Measurements from ENCODE around the gene GOLT1A. TPM values are rescaled to one million over a fixed set of nuclear protein-coding genes. Genes with fewer than 3 reads are reported as not detected.

The GOLT1A gene
- total RNA-seq, 4 donors from 2014 or later: 0.91 to 1.5 TPM; not detected in 2

GRCh38 chr1:204221271-204221670 lies 7.5 kb upstream of the GOLT1A start:
- H3K4me3 ChIP-seq (ENCODE audit: low read depth, poor library complexity, severe bottlenecking): no peak overlapping the region
- TF ChIP-seq POLR2A (IDR thresholded peaks at IDR 0.05): no peak
- TF ChIP-seq CTCF (IDR thresholded peaks at IDR 0.05): no peak
- intact Hi-C loops (cut with DNase I; ENCODE audit: low total_unique reads): no loop called here
- 87 to 96% methylated on average over 11 of the region's 11 CpGs for WGBS, 2 donors
- peak in 1 of 2 donors; percentile 56 for DNase-seq (ENCODE audit: low spot score in 2 of 2)

DNA sequence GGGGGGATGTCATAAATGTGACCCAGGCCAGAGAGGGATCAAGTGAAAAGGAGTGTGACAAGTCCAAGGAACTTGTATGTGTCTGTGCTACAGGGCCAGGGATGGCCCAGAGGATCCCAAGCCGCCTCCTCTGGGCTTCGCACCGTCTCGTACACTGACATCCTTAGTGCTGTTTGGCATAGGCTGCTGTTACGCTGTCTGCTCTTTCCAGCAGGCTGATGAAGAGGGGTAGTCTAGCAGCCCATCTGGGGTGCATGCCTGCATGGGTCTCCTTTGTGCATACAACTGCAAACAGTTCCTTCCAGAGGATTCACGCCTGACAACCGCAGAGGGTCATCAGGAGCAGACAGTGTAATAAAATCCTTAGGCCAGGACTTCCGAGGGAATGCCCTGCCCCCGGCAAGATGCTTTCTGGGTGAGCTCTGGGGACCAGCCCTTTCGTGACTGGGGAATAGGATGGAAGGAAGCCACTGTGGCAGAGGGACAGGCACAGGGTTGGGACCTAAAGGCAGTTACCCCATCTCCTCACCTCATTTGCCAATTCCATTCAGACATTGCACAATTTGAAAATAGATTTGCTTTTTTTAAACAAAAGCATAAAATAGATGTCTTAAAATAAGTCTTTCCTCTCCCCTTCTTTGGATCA lies 6.3 kb upstream of the GOLT1A start:
- TF ChIP-seq CTCF (IDR thresholded peaks at IDR 0.05): no peak
- no peak overlapping the region for H3K4me3 ChIP-seq (ENCODE audit: low read depth, poor library complexity, severe bottlenecking)
- 66 to 74% methylated on average over 10 of the region's 10 CpGs for WGBS, 2 donors
- intact Hi-C loops (cut with DNase I; ENCODE audit: low total_unique reads): loop anchor here (10.0 kb wide), 1 partner anchor 145 kb away; no protein-coding TSS in a partner anchor
- peak in 1 of 2 donors; percentile 82 for DNase-seq (ENCODE audit: low spot score in 2 of 2)

- peak in 1 of 2 donors; percentile 59 for DNase-seq (ENCODE audit: low spot score in 2 of 2)
- no peak for TF ChIP-seq POLR2A (IDR thresholded peaks at IDR 0.05)
- no peak for TF ChIP-seq CTCF (IDR thresholded peaks at IDR 0.05)
- 72 to 75% methylated on average over 2 of the region's 2 CpGs for WGBS, 2 donors
- H3K4me3 ChIP-seq (ENCODE audit: low read depth, poor library complexity, severe bottlenecking): no peak overlapping the region
- intact Hi-C loops (cut with DNase I; ENCODE audit: low total_unique reads): loop anchor here (10.0 kb wide), 1 partner anchor 146 kb away; no protein-coding TSS in a partner anchor
Measured at GRCh38 chr1:204218552-204218951, 4.8 kb upstream of the GOLT1A start.

- 76 to 81% methylated on average over 4 of the region's 4 CpGs for WGBS, 2 donors
- H3K4me3 ChIP-seq (ENCODE audit: low read depth, poor library complexity, severe bottlenecking): no peak overlapping the region
- intact Hi-C loops (cut with DNase I; ENCODE audit: low total_unique reads): loop anchor here (10.0 kb wide), 1 partner anchor 147 kb away; no protein-coding TSS in a partner anchor
- TF ChIP-seq CTCF (IDR thresholded peaks at IDR 0.05): no peak
- no peak for TF ChIP-seq POLR2A (IDR thresholded peaks at IDR 0.05)
- peak in 1 of 2 donors; percentile 69 for DNase-seq (ENCODE audit: low spot score in 2 of 2)
Measured at GRCh38 chr1:204217648-204218000, 3.8 kb upstream of the GOLT1A start.

DNA sequence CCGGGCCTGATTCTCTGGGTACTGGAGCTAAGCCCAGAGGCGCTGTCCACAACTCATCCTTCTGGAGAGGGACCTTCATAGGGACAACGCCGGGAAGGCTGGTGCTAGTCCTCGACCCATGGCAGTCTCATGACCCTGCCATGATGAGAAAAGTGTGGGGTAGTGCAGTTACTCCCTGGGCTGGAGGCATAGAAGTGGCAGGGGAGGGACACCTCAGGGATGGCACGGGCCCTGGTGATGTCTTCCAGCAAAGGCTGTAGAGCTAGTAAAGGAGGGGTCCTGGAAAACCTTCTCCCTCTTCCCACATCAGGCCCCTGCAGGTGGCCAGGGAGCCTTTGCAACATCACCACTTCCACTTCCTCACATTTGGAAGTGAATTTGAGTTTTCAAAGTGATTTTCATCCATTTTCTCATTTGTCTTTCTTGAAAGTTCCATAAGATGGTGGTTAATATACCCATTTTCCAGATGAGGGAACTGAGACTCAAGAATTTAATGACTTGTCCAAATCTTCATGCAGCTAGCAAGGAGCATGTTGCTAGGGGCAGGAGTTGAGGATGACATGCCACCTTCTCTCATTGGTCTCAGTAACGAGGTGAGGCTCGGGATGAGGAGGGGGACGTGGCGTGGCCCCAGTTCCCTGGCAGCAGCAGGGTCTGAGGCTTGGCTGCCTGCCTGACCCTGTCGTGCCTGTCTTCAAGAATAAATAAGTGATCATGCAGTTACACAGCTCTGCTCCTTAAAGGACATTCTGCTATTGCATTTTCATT lies 3.3 kb upstream of the GOLT1A start:
- no peak overlapping the region for H3K4me3 ChIP-seq (ENCODE audit: low read depth, poor library complexity, severe bottlenecking)
- peak in 1 of 2 donors; percentile 67 for DNase-seq (ENCODE audit: low spot score in 2 of 2)
- 79 to 88% methylated on average over 11 of the region's 11 CpGs for WGBS, 2 donors
- intact Hi-C loops (cut with DNase I; ENCODE audit: low total_unique reads): loop anchor here (10.0 kb wide), 1 partner anchor 148 kb away; no protein-coding TSS in a partner anchor
- no peak for TF ChIP-seq POLR2A (IDR thresholded peaks at IDR 0.05)
- TF ChIP-seq CTCF (IDR thresholded peaks at IDR 0.05): no peak

Data from lower leg skin (tissue), 4 donors.